T47D (cell line): ENCODE measurements around the gene SMARCA2.

ENCODE experiments used
- DNase-seq, 2 experiments: peaks; one replicate each; pipeline versions ENCODE4 v3.0.0 to v3.0.0-alpha.2; 2011 to 2012; ENCODE audit warnings: low read depth in 1 of 2, low spot score in 1 of 2
- JUND ChIP-seq: IDR thresholded peaks from 2 replicates; pipeline ENCODE4 v1.6.1; 2012; ENCODE audit warnings: low read depth
- in situ Hi-C: cut with HindIII; loops from 2 replicates; pipeline ENCODE4 v1.10.0; 2016; ENCODE audit warnings: low sequenced_read_pairs, low pct_unique_long_range_greater_than_20kb

The SMARCA2 gene

DNA sequence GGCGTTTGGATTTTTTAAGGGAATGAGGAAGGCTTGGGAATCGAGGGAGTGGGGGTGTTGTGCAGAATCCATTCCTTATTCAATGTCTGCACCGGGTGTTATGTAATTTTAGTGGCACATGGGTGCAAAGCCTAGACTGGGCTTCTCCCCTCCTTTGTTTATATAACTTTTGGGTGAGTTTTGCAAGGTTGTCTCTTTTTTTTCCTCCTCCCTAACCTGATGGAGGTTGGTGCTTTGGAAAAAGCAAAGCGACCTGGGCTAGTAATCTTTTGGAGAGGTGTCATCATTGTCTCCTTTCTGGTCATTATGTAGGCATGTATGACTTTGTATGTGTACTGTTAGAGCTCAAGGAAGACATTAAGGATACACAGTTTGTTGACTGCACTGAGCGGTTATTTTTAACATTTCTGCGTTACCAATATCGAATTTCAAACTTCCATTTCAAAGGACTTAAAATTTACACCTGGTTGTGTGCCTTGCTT is 3.1 kb downstream of the SMARCA2 start:
- in situ Hi-C loops: no loop called here
- TF ChIP-seq JUND: no peak
- peak in 1 of 2 experiments; percentile 26 for DNase-seq

DNA sequence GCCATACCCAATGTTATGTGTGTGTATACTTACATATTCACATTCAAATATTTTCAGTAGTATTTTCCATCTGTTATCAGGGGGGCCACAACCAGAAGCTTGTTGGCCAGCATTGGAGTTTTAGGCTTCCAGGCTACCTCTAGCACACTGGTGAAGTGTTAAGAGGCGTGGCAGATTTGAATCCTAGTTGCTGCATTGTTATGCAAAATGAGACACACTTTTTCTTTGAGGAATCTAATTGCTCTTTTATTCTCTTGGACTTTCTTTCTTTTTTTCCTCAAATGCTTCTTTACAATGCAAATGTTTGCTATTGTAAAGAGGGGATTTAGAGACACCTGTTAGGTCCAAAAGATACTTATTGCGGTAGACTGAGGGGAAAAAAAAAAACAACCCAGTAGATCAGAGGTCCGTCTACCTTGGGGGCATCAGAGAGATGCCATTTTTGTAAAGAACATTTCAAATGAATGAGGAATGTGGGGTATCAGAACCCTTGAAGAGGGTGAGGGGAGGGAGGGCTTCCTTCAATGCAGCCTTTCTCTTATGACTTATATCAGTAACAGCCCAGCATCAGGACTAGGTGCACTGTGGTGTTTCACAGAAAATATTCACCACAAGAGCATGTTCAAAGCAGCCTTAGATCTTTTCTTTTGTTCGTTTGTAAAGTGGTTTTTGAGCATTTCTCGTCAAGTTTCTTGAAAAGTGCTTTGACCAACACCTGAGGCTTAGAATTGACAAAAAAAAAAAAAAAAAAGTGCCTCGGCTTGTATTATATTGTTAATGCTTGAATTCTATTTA is 3.8 kb downstream of the SMARCA2 start:
- in situ Hi-C loops: no loop called here
- TF ChIP-seq JUND: no peak
- no peak for DNase-seq

- in situ Hi-C loops: no loop called here
- TF ChIP-seq JUND: no peak
- no peak for DNase-seq
These were observed 4.6 kb downstream of the SMARCA2 start for GRCh38 chr9:2019723-2020122.

DNA sequence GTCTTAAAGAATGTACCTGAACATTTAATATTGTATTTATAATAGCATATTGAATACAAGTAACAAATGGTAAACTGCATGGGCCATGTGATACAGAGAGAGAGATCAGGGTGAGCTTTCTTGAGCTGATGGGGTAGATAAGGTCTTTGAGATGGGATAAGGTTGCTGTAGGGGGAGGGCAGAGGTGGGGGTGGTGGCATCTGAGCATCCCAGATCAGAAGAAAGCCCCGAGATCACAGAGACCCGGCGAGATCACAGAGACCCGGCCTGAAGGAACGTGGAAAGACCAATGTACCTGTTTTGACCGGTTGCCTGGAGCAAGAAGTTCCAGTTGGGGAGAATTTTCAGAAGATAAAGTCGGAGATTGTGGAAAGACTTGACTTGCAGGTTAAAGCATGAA is 6.6 kb downstream of the SMARCA2 start:
- DNase-seq: no peak
- in situ Hi-C loops: no loop called here
- no peak for TF ChIP-seq JUND

DNA sequence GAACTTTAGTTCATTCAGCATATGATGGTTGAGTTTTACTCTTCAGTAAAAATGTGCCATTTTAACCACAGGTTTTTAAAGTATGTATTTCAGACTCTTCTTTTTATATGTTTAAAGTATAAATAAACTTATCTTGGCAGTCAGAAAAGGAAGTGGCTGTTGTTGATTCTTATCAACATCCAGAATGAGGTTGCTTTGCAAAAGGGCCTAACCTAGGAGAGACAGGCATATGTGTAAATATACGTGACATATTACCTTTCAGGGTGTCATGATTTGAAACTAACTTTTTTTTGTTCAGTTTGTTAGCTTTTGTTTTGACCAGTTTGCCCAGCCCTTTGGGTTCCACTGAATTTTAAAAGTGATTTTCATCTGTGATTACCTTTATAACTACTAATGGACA is 7.4 kb downstream of the SMARCA2 start:
- in situ Hi-C loops: no loop called here
- no peak for TF ChIP-seq JUND
- DNase-seq: no peak

DNA sequence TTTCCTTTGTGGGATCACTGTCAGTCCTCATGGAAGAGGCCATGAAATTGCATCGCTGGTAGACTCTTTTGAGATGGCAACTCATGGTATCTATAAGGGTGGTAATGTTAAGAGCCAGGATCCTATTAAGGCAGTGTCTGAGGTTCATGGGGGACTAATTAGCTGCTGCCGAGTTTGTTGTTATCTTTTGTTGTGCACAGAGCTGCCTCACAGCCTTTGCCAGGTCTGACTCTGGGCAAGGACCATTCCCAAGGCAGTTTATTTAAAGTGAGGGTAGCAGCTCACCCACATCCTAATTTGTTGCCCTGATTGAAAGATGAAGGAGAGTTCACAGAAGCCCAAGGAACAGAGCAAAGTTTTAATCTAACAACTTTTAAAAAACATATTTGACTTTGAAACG is 7.9 kb downstream of the SMARCA2 start:
- no peak for DNase-seq
- no peak for TF ChIP-seq JUND
- in situ Hi-C loops: no loop called here

DNA sequence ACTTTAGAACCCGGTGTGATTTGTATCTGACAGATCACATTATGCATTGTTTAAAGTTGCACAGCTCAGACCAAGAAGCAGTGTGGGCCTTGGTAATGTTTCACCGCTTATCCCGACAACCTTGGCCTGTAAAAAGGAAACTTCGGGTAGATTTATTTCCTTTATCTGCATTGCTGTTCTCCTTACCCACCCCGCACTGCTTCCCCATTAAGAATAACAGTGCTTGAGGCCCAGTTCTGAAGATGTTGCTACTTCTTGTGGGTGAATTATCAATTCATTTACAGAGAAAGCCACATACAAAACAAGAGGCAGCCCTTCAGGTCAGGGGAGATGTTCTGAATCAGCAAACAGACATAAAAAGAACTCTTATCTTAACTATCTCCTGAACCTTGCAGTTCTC is 8.4 kb downstream of the SMARCA2 start:
- DNase-seq: no peak
- in situ Hi-C loops: no loop called here
- TF ChIP-seq JUND: no peak

DNA sequence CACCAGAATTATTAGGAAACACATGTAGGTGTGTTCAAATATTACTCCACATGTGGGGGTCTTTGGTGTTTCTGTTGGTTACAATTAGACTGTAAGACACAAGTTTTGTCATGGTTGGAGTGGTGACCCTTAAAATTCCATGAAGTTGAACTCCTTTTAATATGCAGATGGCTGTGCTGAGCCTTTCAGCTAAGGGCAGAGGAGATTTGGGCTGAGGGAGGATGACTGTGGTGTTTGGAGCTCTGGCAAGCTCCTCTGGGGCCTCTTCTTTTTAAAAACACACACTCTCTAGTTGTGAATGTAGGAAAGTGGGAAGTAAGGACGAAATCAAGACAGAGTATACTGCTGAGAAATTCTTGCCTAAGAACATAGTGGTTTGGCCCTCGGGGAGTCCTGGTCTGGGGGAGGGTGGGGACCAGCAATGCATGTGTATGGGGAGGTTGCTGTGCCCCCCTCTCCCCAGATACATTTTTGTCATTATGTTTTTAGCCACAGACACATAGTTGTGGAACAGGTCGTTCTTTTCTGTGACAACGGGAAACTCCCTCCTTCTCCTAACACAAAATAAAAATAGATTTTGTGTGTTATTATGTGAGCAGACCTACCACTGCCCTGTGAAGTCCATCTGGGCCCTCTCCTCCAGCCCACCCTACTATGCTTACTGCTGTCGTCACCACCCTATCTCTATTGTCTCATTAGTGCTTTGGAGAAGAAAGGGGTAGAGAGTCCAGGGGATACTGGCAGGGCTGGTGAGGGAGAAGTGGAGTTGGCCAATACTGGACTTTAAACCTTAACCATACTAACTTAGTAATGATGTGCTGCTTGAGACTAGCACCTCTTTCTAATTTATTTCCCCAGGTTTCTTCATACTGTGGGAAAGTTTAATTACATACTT is 10.0 kb downstream of the SMARCA2 start:
- DNase-seq: no peak
- TF ChIP-seq JUND: no peak
- in situ Hi-C loops: no loop called here

- in situ Hi-C loops: no loop called here
- no peak for DNase-seq
- TF ChIP-seq JUND: no peak
These were observed 11.3 kb downstream of the SMARCA2 start for GRCh38 chr9:2026220-2026997.

DNA sequence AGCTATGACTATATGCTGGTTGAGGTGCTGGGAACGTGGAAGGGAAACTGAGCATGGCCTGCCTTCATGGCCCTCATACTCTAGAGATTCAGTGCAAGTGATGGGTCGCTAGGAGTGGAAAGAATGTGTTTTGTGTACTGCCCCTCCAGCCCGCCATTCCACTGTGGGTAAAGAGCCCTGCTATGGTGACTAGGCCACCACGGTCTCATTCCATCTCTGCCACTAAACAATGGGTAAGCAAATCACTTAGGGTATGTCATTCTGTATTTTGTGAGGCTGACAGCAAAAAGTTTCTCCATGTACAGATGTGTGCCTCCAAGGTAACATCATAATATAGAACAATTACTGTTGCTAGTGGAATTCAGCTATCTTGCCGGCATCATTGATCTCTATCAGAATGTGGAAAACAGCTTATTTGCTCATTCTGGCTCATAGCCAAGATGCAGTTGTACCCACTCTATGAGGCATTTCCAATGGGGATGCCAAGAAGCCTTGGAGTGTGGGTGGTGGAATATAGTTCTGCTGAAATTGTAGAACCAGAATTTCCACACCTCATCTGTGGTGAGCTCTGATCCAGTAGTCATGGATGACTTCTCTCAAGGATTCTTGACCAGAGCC is 12.5 kb downstream of the SMARCA2 start:
- peak in 1 of 2 experiments; percentile 10 for DNase-seq
- in situ Hi-C loops: no loop called here

GRCh38 chr9:2028888-2029287 is 13.7 kb downstream of the SMARCA2 start:
- no peak for DNase-seq
- no peak for TF ChIP-seq JUND
- in situ Hi-C loops: no loop called here

More for the DNA sequence above, 12.5 kb downstream of the SMARCA2 start:
- no peak for TF ChIP-seq JUND

GRCh38 chr9:2029666-2030170 is 14.6 kb downstream of the SMARCA2 start:
- in situ Hi-C loops: no loop called here
- DNase-seq: peak in 1 of 2 experiments; percentile 29

More at GRCh38 chr9:2029666-2030170, 14.6 kb downstream of the SMARCA2 start:
- TF ChIP-seq JUND: no peak
